ENCODE results near the gene KCNH3.

DNA sequence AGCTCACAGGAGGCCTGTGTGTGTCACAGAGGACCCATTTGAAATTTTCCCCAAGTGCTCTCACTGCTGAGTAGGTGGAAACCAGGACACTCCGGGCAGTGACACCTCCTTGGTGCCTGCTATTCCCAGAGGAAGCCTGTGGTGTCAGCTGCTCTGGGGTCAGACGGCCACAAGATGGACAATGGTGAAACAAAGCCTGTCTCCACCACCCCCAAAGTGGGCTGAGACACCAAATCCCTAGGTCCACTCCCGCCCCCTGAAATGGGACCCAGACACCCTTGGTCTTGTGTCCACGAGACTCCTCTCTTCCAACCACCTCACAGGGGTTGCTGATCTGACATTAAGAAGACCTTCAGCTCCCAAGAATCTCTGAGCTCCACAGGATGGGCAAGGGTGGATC lies 7.0 kb downstream of the KCNH3 start:
- TF ChIP-seq, protein P1, sequence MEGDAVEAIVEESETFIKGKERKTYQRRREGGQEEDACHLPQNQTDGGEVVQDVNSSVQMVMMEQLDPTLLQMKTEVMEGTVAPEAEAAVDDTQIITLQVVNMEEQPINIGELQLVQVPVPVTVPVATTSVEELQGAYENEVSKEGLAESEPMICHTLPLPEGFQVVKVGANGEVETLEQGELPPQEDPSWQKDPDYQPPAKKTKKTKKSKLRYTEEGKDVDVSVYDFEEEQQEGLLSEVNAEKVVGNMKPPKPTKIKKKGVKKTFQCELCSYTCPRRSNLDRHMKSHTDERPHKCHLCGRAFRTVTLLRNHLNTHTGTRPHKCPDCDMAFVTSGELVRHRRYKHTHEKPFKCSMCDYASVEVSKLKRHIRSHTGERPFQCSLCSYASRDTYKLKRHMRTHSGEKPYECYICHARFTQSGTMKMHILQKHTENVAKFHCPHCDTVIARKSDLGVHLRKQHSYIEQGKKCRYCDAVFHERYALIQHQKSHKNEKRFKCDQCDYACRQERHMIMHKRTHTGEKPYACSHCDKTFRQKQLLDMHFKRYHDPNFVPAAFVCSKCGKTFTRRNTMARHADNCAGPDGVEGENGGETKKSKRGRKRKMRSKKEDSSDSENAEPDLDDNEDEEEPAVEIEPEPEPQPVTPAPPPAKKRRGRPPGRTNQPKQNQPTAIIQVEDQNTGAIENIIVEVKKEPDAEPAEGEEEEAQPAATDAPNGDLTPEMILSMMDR (conservative IDR thresholded peaks at IDR 0.05; ENCODE audit: low read length): no peak
- no peak for TF ChIP-seq EZH2phosphoT487 (IDR thresholded peaks at IDR 0.05; ENCODE audit: borderline replicate concordance)
